Hepatocyte (in vitro differentiated cells): ENCODE results near the gene MCHR1. TPM values are rescaled to one million over a fixed set of nuclear protein-coding genes. Genes with fewer than 3 reads are reported as not detected.

ENCODE experiments used
- DNase-seq: peaks from one replicate; pipeline ENCODE4 v3.0.0-alpha.2; 2016; ENCODE audit warnings: low spot score
- H2AFZ ChIP-seq: fragments of 200-600 bp; sonication (generic); 2 replicates; pipeline ENCODE4 v1.6.0; 2016; ENCODE audit warnings: antibody characterized with exemption, mild to moderate bottlenecking
- H3K27ac ChIP-seq: fragments of 200-600 bp; sonication (generic); 2 replicates; pipeline ENCODE4 v1.5.1; 2016; ENCODE audit warnings: mild to moderate bottlenecking
- H3K27me3 ChIP-seq: fragments of 200-600 bp; sonication (generic); 2 replicates; pipeline ENCODE4 v1.6.1; 2016
- H3K36me3 ChIP-seq: fragments of 200-600 bp; sonication (generic); replicated peaks from 2 replicates; pipeline ENCODE4 v1.5.1; 2016; ENCODE audit warnings: low read depth; ENCODE audit not compliant: insufficient read depth
- H3K4me1 ChIP-seq: fragments of 200-600 bp; sonication (generic); 2 replicates; pipeline ENCODE4 v1.5.1; 2016; ENCODE audit warnings: mild to moderate bottlenecking, moderate library complexity; ENCODE audit not compliant: insufficient read depth
- H3K4me2 ChIP-seq: fragments of 200-600 bp; sonication (generic); 2 replicates; pipeline ENCODE4 v1.6.0; 2016
- H3K4me3 ChIP-seq: fragments of 200-600 bp; sonication (generic); 2 replicates; pipeline ENCODE4 v1.5.1; 2016; ENCODE audit warnings: mild to moderate bottlenecking
- H3K79me2 ChIP-seq: fragments of 200-600 bp; sonication (generic); 2 replicates; pipeline ENCODE4 v1.6.0; 2017; ENCODE audit warnings: mild to moderate bottlenecking
- H3K9me2 ChIP-seq: fragments of 200-600 bp; sonication (generic); replicated peaks from 2 replicates; pipeline ENCODE4 v1.6.0; 2017; ENCODE audit warnings: mild to moderate bottlenecking; ENCODE audit not compliant: insufficient read depth
- H3K9me3 ChIP-seq: fragments of 200-600 bp; sonication (generic); 2 replicates; pipeline ENCODE4 v1.5.1; 2016; ENCODE audit warnings: low read depth, mild to moderate bottlenecking
- H4K20me1 ChIP-seq: fragments of 200-600 bp; sonication (generic); 2 replicates; pipeline ENCODE4 v1.6.0; 2016; ENCODE audit warnings: mild to moderate bottlenecking; ENCODE audit not compliant: insufficient read depth, poor library complexity, severe bottlenecking
- EZH2 ChIP-seq: fragments of 200-600 bp; sonication (generic); IDR thresholded peaks from 2 replicates; pipeline ENCODE4 v1.6.1; 2016; ENCODE audit warnings: antibody characterized with exemption, mild to moderate bottlenecking, borderline replicate concordance
- EZH2phosphoT487 ChIP-seq: fragments of 200-600 bp; sonication (generic); IDR thresholded peaks from one replicate; pipeline ENCODE4 v1.6.1; 2018; ENCODE audit warnings: antibody characterized with exemption, mild to moderate bottlenecking, low read depth, moderate library complexity; ENCODE audit not compliant: unreplicated experiment, severe bottlenecking
- WGBS: methylation state at CpG from one replicate; pipeline ENCODE4 v1.1.6; 2016; ENCODE audit warnings: low lambda C conversion rate; ENCODE audit errors: missing lambda C conversion rate; 5-methylcytosine and 5-hydroxymethylcytosine counted together
- polyA plus RNA-seq: library from polyadenylated mRNA; unstranded; fragments of >200 nt; fragmentation: Nextera tagmentation; extraction: Ambion mirVana; gene quantifications from 2 replicates; pipeline ENCODE4 v1.2.1, GENCODE V29; 2016
- total RNA-seq: library from RNA; depleted of rRNA; stranded (reverse); fragments of >200 nt; gene quantifications from 2 replicates; pipeline ENCODE4 v1.2.3, GENCODE V29; 2014
- TF ChIP-seq, protein P1 (sequence below): fragments of 200-600 bp; sonication (generic); IDR thresholded peaks from 2 replicates; pipeline ENCODE4 v1.5.1; 2016; ENCODE audit warnings: antibody characterized with exemption, mild to moderate bottlenecking; ENCODE audit not compliant: poor library complexity

The MCHR1 gene
- total and polyA plus RNA-seq, 2 experiments from 2014 or later, result 0.50 to 1.1 TPM

GRCh38 chr22:40660730-40661129, 18.6 kb upstream of the MCHR1 start:
- Histone ChIP-seq H3K79me2 (no peaks in the 10 kb centered on the region), H3K4me1 (no peaks in the 10 kb centered on the region), H3K36me3 (no peaks in the 10 kb centered on the region), H4K20me1 (no peaks in the 10 kb centered on the region), H3K9me3 (no peaks in the 10 kb centered on the region), H3K9me2 (no peaks in the 10 kb centered on the region), H3K27me3 (no peaks in the 10 kb centered on the region), H2AFZ (no peak overlapping the region), H3K4me3 (no peak overlapping the region), H3K27ac (no peak overlapping the region), H3K4me2 (no peak overlapping the region)
- WGBS, result 92% methylated on average over 3 of the region's 3 CpGs
- no peak for DNase-seq
- TF ChIP-seq EZH2 (no peak), EZH2phosphoT487 (no peak)
- TF ChIP-seq, protein P1, sequence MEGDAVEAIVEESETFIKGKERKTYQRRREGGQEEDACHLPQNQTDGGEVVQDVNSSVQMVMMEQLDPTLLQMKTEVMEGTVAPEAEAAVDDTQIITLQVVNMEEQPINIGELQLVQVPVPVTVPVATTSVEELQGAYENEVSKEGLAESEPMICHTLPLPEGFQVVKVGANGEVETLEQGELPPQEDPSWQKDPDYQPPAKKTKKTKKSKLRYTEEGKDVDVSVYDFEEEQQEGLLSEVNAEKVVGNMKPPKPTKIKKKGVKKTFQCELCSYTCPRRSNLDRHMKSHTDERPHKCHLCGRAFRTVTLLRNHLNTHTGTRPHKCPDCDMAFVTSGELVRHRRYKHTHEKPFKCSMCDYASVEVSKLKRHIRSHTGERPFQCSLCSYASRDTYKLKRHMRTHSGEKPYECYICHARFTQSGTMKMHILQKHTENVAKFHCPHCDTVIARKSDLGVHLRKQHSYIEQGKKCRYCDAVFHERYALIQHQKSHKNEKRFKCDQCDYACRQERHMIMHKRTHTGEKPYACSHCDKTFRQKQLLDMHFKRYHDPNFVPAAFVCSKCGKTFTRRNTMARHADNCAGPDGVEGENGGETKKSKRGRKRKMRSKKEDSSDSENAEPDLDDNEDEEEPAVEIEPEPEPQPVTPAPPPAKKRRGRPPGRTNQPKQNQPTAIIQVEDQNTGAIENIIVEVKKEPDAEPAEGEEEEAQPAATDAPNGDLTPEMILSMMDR, result no peak

DNA sequence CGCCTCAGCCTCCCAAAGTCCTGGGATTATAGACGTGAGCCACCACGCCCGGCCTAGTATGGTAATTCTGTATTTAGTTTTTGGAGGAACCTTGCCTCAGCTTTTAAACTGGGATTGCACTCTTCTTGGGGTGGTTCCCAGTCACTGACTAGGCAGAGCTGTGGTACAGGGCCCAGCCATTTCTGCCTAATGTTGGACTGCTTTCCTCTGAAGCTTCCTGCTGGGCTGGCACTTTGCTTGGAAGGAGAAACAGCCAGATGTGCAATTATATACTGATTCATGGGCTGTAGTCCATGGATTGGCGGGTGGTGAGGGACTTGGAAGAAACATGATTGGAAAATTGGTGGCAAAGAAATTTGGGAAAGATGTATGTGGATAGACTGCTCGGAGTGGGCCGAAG, 17.6 kb upstream of the MCHR1 start:
- Histone ChIP-seq H3K79me2 (no peaks in the 10 kb centered on the region), H3K9me2 (no peaks in the 10 kb centered on the region), H3K4me1 (no peaks in the 10 kb centered on the region), H4K20me1 (no peaks in the 10 kb centered on the region), H3K36me3 (no peaks in the 10 kb centered on the region), H3K27me3 (no peaks in the 10 kb centered on the region), H3K4me3 (no peak overlapping the region), H2AFZ (no peak overlapping the region), H3K27ac (no peak overlapping the region), H3K4me2 (no peak overlapping the region), H3K9me3 (no peaks in the 10 kb centered on the region)
- no peak for DNase-seq
- TF ChIP-seq EZH2, result no peak
- TF ChIP-seq, protein P1, result no peak
- TF ChIP-seq EZH2phosphoT487, result no peak
- WGBS, result 96% methylated on average over 7 of the region's 7 CpGs

- H4K20me1 ChIP-seq, result no peaks in the 10 kb centered on the region
- no peaks in the 10 kb centered on the region for H3K27me3 ChIP-seq
- no peaks in the 10 kb centered on the region for H3K9me3 ChIP-seq
- no peaks in the 10 kb centered on the region for H3K4me1 ChIP-seq
- H3K79me2 ChIP-seq, result no peaks in the 10 kb centered on the region
- no peak overlapping the region for H2AFZ ChIP-seq
- no peaks in the 10 kb centered on the region for H3K9me2 ChIP-seq
- 89% methylated on average over 4 of the region's 4 CpGs for WGBS
- no peaks in the 10 kb centered on the region for H3K36me3 ChIP-seq
- H3K27ac ChIP-seq, result no peak overlapping the region
- H3K4me2 ChIP-seq, result no peak overlapping the region
- TF ChIP-seq, protein P1, result no peak
- TF ChIP-seq EZH2phosphoT487, result no peak
- TF ChIP-seq EZH2, result no peak
- H3K4me3 ChIP-seq, result no peak overlapping the region
- DNase-seq, result no peak
Observed at GRCh38 chr22:40665312-40665711, 14.0 kb upstream of the MCHR1 start.
